HepG2 (cell line): ENCODE results near the gene NDRG2. TPM values are rescaled to one million over a fixed set of nuclear protein-coding genes. Genes with fewer than 3 reads are reported as not detected.

Experiments used
- BRD4 ChIP-seq: sonication (generic); formaldehyde crosslinking; IDR thresholded peaks from 2 replicates; pipeline ENCODE4 v1.4.0; 2020; ENCODE audit warnings: missing genetic modification reagents
- CBFB ChIP-seq: sonication (generic); formaldehyde crosslinking; IDR thresholded peaks from 2 replicates; pipeline ENCODE4 v1.4.0; 2020; ENCODE audit warnings: missing genetic modification reagents
- SIN3B ChIP-seq: fragments of 150-350 bp; IDR thresholded peaks from 2 replicates; pipeline ENCODE4 v1.6.1; 2014; ENCODE audit warnings: low read length
- ZBTB2 ChIP-seq: sonication (generic); formaldehyde crosslinking; IDR thresholded peaks from 2 replicates; pipeline ENCODE4 v1.8.0; 2022; ENCODE audit warnings: low read depth, missing genetic modification reagents
- ZNF367 ChIP-seq: sonication (generic); formaldehyde crosslinking; IDR thresholded peaks from 2 replicates; pipeline ENCODE4 v1.4.0; 2020; ENCODE audit warnings: missing genetic modification reagents, borderline replicate concordance
- ZNF44 ChIP-seq: sonication (generic); formaldehyde crosslinking; IDR thresholded peaks from 2 replicates; pipeline ENCODE4 v1.5.1; 2020; ENCODE audit warnings: mild to moderate bottlenecking, missing genetic modification reagents
- ZSCAN22 ChIP-seq: sonication (generic); formaldehyde crosslinking; IDR thresholded peaks from 2 replicates; pipeline ENCODE4 v1.4.0; 2020; ENCODE audit warnings: mild to moderate bottlenecking, missing genetic modification reagents
- polyA plus RNA-seq, 8 experiments: library from polyadenylated mRNA; depleted of rRNA in 3 of 8; stranded (reverse) in 7 of 8; unstranded in 1 of 8; fragments of >200 nt; fragmentation: Illumina TruSeq in 4 of 8; extraction: Trizol in 4 of 8; gene quantifications; 2 replicates each; pipeline versions ENCODE4 v1.2.1 to v1.2.3, GENCODE V29; 2011 to 2016; ENCODE audit warnings: low read depth in 4 of 8, missing spikeins in 1 of 8, mixed read lengths in 1 of 8; ENCODE audit not compliant: insufficient read depth in 1 of 8
- total RNA-seq, 5 experiments: library from RNA; depleted of rRNA; stranded (reverse); fragments of >200 nt; fragmentation: Illumina TruSeq; extraction: Trizol; gene quantifications; 2 replicates each; pipeline ENCODE4 v1.2.3, GENCODE V29; 2016; ENCODE audit warnings: low read depth in 1 of 5
- TF ChIP-seq, protein P1 (sequence below): sonication (generic); formaldehyde crosslinking; IDR thresholded peaks from 2 replicates; pipeline ENCODE4 v1.4.0; 2020; ENCODE audit warnings: missing genetic modification reagents
- TF ChIP-seq, protein P2 (sequence below): sonication (generic); formaldehyde crosslinking; conservative IDR thresholded peaks from 2 replicates; pipeline ENCODE4 v1.5.0; 2020; ENCODE audit warnings: missing genetic modification reagents
- TF ChIP-seq, protein P3 (sequence below): IDR thresholded peaks from 2 replicates; pipeline ENCODE4 v1.6.1; 2016
- TF ChIP-seq, protein P4 (sequence below): sonication (generic); formaldehyde crosslinking; IDR thresholded peaks from 2 replicates; pipeline ENCODE4 v1.5.0; 2020; ENCODE audit warnings: missing genetic modification reagents
- TF ChIP-seq, protein P5 (sequence below): IDR thresholded peaks from 2 replicates; pipeline ENCODE4 v1.6.1; 2016; ENCODE audit warnings: missing compliant biosample characterization, missing genetic modification reagents, borderline replicate concordance
- TF ChIP-seq, protein P6 (sequence below): sonication (generic); formaldehyde crosslinking; IDR thresholded peaks from 2 replicates; pipeline ENCODE4 v1.8.0; 2022; ENCODE audit warnings: mild to moderate bottlenecking, missing genetic modification reagents; ENCODE audit not compliant: insufficient replicate concordance

The NDRG2 gene
- total and polyA plus RNA-seq, 2 of the 13 experiments (the other 11 are each of a cell fraction or from before 2014, with no cell fraction given): 27.2 to 189 TPM

DNA sequence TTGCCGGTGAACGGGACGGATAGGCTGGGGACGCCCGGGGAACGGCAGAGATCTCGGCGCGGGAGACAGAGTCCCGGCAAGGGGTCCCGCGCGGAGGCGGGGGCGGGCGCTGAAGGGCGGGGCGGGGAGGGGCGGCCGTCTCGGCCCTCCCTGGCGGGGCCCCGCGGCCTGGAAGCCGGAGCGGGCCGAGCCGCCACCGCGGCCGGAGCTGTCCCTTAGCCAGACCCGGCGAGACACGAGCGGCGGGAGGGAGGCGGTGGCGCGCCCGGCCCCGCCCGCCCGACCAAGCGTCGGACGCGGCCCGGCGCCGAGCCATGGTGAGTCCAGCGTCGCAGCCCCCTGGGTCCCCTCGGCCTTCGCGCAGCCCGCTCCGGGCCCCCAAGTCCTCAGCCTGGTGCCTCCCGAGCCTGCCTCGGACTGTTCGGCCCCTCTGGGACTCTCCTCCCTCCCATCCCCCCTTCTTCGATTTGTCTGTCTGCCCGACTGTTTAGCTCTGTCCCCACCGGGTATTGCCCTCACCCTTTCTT, 45.3 kb upstream of the NDRG2 start, which contains the start of gene ARHGEF40 (continued):
- TF ChIP-seq BRD4 (CRISPR knock-in tag) (no peak), SIN3B (no peak), ZBTB2 (CRISPR knock-in tag) (no peak), ZSCAN22 (CRISPR knock-in tag) (no peak), ZNF44 (CRISPR knock-in tag) (no peak), ZNF367 (no peak), CBFB (CRISPR knock-in tag) (peak; percentile 4; the same call in 1 of the 2 replicates)
- TF ChIP-seq, protein P1, sequence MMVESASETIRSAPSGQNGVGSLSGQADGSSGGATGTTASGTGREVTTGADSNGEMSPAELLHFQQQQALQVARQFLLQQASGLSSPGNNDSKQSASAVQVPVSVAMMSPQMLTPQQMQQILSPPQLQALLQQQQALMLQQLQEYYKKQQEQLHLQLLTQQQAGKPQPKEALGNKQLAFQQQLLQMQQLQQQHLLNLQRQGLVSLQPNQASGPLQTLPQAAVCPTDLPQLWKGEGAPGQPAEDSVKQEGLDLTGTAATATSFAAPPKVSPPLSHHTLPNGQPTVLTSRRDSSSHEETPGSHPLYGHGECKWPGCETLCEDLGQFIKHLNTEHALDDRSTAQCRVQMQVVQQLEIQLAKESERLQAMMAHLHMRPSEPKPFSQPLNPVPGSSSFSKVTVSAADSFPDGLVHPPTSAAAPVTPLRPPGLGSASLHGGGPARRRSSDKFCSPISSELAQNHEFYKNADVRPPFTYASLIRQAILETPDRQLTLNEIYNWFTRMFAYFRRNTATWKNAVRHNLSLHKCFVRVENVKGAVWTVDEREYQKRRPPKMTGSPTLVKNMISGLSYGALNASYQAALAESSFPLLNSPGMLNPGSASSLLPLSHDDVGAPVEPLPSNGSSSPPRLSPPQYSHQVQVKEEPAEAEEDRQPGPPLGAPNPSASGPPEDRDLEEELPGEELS (CRISPR knock-in tag): no peak
- TF ChIP-seq, protein P2, sequence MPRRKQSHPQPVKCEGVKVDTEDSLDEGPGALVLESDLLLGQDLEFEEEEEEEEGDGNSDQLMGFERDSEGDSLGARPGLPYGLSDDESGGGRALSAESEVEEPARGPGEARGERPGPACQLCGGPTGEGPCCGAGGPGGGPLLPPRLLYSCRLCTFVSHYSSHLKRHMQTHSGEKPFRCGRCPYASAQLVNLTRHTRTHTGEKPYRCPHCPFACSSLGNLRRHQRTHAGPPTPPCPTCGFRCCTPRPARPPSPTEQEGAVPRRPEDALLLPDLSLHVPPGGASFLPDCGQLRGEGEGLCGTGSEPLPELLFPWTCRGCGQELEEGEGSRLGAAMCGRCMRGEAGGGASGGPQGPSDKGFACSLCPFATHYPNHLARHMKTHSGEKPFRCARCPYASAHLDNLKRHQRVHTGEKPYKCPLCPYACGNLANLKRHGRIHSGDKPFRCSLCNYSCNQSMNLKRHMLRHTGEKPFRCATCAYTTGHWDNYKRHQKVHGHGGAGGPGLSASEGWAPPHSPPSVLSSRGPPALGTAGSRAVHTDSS (CRISPR knock-in tag): no peak
- TF ChIP-seq, protein P3, sequence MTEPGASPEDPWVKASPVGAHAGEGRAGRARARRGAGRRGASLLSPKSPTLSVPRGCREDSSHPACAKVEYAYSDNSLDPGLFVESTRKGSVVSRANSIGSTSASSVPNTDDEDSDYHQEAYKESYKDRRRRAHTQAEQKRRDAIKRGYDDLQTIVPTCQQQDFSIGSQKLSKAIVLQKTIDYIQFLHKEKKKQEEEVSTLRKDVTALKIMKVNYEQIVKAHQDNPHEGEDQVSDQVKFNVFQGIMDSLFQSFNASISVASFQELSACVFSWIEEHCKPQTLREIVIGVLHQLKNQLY (CRISPR knock-in tag): no peak
- TF ChIP-seq, protein P4, sequence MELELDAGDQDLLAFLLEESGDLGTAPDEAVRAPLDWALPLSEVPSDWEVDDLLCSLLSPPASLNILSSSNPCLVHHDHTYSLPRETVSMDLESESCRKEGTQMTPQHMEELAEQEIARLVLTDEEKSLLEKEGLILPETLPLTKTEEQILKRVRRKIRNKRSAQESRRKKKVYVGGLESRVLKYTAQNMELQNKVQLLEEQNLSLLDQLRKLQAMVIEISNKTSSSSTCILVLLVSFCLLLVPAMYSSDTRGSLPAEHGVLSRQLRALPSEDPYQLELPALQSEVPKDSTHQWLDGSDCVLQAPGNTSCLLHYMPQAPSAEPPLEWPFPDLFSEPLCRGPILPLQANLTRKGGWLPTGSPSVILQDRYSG: no peak
- TF ChIP-seq, protein P5, sequence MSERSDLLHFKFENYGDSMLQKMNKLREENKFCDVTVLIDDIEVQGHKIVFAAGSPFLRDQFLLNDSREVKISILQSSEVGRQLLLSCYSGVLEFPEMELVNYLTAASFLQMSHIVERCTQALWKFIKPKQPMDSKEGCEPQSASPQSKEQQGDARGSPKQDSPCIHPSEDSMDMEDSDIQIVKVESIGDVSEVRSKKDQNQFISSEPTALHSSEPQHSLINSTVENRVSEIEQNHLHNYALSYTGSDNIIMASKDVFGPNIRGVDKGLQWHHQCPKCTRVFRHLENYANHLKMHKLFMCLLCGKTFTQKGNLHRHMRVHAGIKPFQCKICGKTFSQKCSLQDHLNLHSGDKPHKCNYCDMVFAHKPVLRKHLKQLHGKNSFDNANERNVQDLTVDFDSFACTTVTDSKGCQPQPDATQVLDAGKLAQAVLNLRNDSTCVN: no peak
- TF ChIP-seq, protein P6, sequence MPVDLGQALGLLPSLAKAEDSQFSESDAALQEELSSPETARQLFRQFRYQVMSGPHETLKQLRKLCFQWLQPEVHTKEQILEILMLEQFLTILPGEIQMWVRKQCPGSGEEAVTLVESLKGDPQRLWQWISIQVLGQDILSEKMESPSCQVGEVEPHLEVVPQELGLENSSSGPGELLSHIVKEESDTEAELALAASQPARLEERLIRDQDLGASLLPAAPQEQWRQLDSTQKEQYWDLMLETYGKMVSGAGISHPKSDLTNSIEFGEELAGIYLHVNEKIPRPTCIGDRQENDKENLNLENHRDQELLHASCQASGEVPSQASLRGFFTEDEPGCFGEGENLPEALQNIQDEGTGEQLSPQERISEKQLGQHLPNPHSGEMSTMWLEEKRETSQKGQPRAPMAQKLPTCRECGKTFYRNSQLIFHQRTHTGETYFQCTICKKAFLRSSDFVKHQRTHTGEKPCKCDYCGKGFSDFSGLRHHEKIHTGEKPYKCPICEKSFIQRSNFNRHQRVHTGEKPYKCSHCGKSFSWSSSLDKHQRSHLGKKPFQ (CRISPR knock-in tag): peak; percentile 30
